ENCODE results near the gene SPAG16.
"Not testable (repeated sequence)": the region's sequence is repeated elsewhere in the genome, so short reads cannot be mapped to it uniquely, and the experiment has no call there.

SPAG16 gene

GRCh38 chr2:213669657-213670056 lies 385.4 kb downstream of the SPAG16 start:
- no peaks in the 10 kb centered on the region for H3K36me3 ChIP-seq
- H3K9me3 ChIP-seq = peaks cover 0 to 16% (median 6%) of the 10 kb centered on the region in 3 donors
- no peaks in the 10 kb centered on the region for H3K27me3 ChIP-seq
- intact Hi-C loops (cut with DNase I; ENCODE audit: low total_unique reads) = no loop called here
- no peak for TF ChIP-seq CTCF (IDR thresholded peaks at IDR 0.05)
- H3K4me3 ChIP-seq = no peak overlapping the region
- no peaks in the 10 kb centered on the region for H3K4me1 ChIP-seq
- H3K27ac ChIP-seq = no peak overlapping the region
- no peak for DNase-seq

GRCh38 chr2:213678437-213679218 lies 394.4 kb downstream of the SPAG16 start:
- intact Hi-C loops (cut with DNase I; ENCODE audit: low total_unique reads) = no loop called here
- no peak overlapping the region for H3K4me3 ChIP-seq
- no peaks in the 10 kb centered on the region for H3K9me3 ChIP-seq
- TF ChIP-seq CTCF (IDR thresholded peaks at IDR 0.05) = no peak
- no peaks in the 10 kb centered on the region for H3K27me3 ChIP-seq
- no peak overlapping the region for H3K27ac ChIP-seq
- no peaks in the 10 kb centered on the region for H3K36me3 ChIP-seq
- no peaks in the 10 kb centered on the region for H3K4me1 ChIP-seq
- DNase-seq = no peak

GRCh38 chr2:213679894-213680293 lies 395.6 kb downstream of the SPAG16 start:
- H3K4me1 ChIP-seq = no peaks in the 10 kb centered on the region
- no peaks in the 10 kb centered on the region for H3K27me3 ChIP-seq
- H3K27ac ChIP-seq = no peak overlapping the region
- H3K9me3 ChIP-seq = no peaks in the 10 kb centered on the region
- intact Hi-C loops (cut with DNase I; ENCODE audit: low total_unique reads) = no loop called here
- no peak overlapping the region for H3K4me3 ChIP-seq
- no peak for DNase-seq
- no peaks in the 10 kb centered on the region for H3K36me3 ChIP-seq
- TF ChIP-seq CTCF (IDR thresholded peaks at IDR 0.05) = no peak

GRCh38 chr2:213682276-213682675 lies 398.0 kb downstream of the SPAG16 start:
- DNase-seq = no peak
- Histone ChIP-seq H3K36me3 (no peaks in the 10 kb centered on the region), H3K9me3 (no peaks in the 10 kb centered on the region), H3K4me3 (no peak overlapping the region), H3K27me3 (no peaks in the 10 kb centered on the region), H3K27ac (no peak overlapping the region), H3K4me1 (no peaks in the 10 kb centered on the region)
- TF ChIP-seq CTCF (IDR thresholded peaks at IDR 0.05) = no peak
- intact Hi-C loops (cut with DNase I; ENCODE audit: low total_unique reads) = no loop called here

GRCh38 chr2:213688133-213688532 lies 403.9 kb downstream of the SPAG16 start:
- Histone ChIP-seq H3K36me3 (no peaks in the 10 kb centered on the region), H3K27me3 (no peaks in the 10 kb centered on the region), H3K4me1 (peaks cover 0 to 20% (median 0%) of the 10 kb centered on the region in 4 donors), H3K9me3 (no peaks in the 10 kb centered on the region), H3K27ac (no peak overlapping the region), H3K4me3 (no peak overlapping the region)
- intact Hi-C loops (cut with DNase I; ENCODE audit: low total_unique reads) = no loop called here
- TF ChIP-seq CTCF (IDR thresholded peaks at IDR 0.05) = no peak
- DNase-seq = no peak

- H3K27me3 ChIP-seq; H3K27ac ChIP-seq; H3K4me3 ChIP-seq; intact Hi-C loops (cut with DNase I; ENCODE audit: low total_unique reads); DNase-seq; H3K9me3 ChIP-seq; H3K36me3 ChIP-seq: not testable (repeated sequence)
- peaks cover 0 to 20% (median 0%) of the 10 kb centered on the region in 4 donors for H3K4me1 ChIP-seq
Observed at GRCh38 chr2:213688825-213689224, 404.6 kb downstream of the SPAG16 start.

Data from tibial artery (tissue), 4 donors.